Loucy (cell line): ENCODE measurements around the gene DYNC1I2.

Experiments used
- H2AFZ ChIP-seq: fragments of 200-600 bp; sonication (generic); 2 replicates; pipeline ENCODE4 v1.6.0; 2016; ENCODE audit warnings: antibody characterized with exemption, mild to moderate bottlenecking, low read length, moderate library complexity
- H3F3A ChIP-seq: fragments of 200-600 bp; 2 replicates; pipeline ENCODE4 v1.6.0; 2016; ENCODE audit warnings: antibody characterized with exemption, low read depth, mild to moderate bottlenecking
- H3K27me3 ChIP-seq: fragments of 200-600 bp; sonication (generic); 2 replicates; pipeline ENCODE4 v1.6.1; 2014; ENCODE audit warnings: low read length, mild to moderate bottlenecking; ENCODE audit not compliant: insufficient read depth, poor library complexity, severe bottlenecking
- H3K36me3 ChIP-seq: fragments of 200-600 bp; sonication (generic); 2 replicates; pipeline ENCODE4 v1.6.1; 2016; ENCODE audit warnings: low read length; ENCODE audit not compliant: insufficient read depth
- H3K4me1 ChIP-seq: fragments of 200-600 bp; sonication (generic); 2 replicates; pipeline ENCODE4 v1.5.1; 2014; ENCODE audit warnings: low read length, mild to moderate bottlenecking; ENCODE audit not compliant: insufficient read depth, poor library complexity, severe bottlenecking
- H3K4me2 ChIP-seq: fragments of 200-600 bp; sonication (generic); 2 replicates; pipeline ENCODE4 v1.6.0; 2014; ENCODE audit warnings: antibody characterized with exemption, low read length, low read depth, mild to moderate bottlenecking; ENCODE audit not compliant: poor library complexity, severe bottlenecking
- H3K4me3 ChIP-seq: fragments of 200-600 bp; sonication (generic); 2 replicates; pipeline ENCODE4 v1.5.1; 2014; ENCODE audit warnings: low read length, mild to moderate bottlenecking, mixed read lengths; ENCODE audit not compliant: poor library complexity, severe bottlenecking
- H3K79me2 ChIP-seq: fragments of 200-600 bp; sonication (generic); 2 replicates; pipeline ENCODE4 v1.6.1; 2014; ENCODE audit warnings: low read length; ENCODE audit not compliant: insufficient read depth
- H3K9ac ChIP-seq: fragments of 200-600 bp; sonication (generic); 2 replicates; pipeline ENCODE4 v1.6.0; 2014; ENCODE audit warnings: mild to moderate bottlenecking, low read depth, low read length, moderate library complexity; ENCODE audit not compliant: poor library complexity, severe bottlenecking
- H3K9me2 ChIP-seq: fragments of 200-600 bp; sonication (generic); replicated peaks from 2 replicates; pipeline ENCODE4 v1.6.1; 2016; ENCODE audit warnings: low read depth, low read length, mixed read lengths
- H3K9me3 ChIP-seq: fragments of 200-600 bp; sonication (generic); 2 replicates; pipeline ENCODE4 v1.6.1; 2014; ENCODE audit warnings: mild to moderate bottlenecking, antibody characterized with exemption, low read length, low read depth; ENCODE audit not compliant: insufficient read depth
- H4K20me1 ChIP-seq: fragments of 200-600 bp; sonication (generic); 2 replicates; pipeline ENCODE4 v1.6.0; 2014; ENCODE audit warnings: antibody characterized with exemption, low read length, mild to moderate bottlenecking; ENCODE audit not compliant: insufficient read depth, poor library complexity, severe bottlenecking
- EZH2phosphoT487 ChIP-seq: fragments of 200-600 bp; IDR thresholded peaks from 2 replicates; pipeline ENCODE4 v1.6.1; 2018; ENCODE audit warnings: antibody characterized with exemption, mild to moderate bottlenecking, moderate library complexity, borderline replicate concordance
- TF ChIP-seq, protein P1 (sequence below): fragments of 200-600 bp; sonication (generic); conservative IDR thresholded peaks from 2 replicates; pipeline ENCODE4 v1.5.1; 2014; ENCODE audit warnings: mild to moderate bottlenecking, antibody characterized with exemption, low read length

The DYNC1I2 gene

DNA sequence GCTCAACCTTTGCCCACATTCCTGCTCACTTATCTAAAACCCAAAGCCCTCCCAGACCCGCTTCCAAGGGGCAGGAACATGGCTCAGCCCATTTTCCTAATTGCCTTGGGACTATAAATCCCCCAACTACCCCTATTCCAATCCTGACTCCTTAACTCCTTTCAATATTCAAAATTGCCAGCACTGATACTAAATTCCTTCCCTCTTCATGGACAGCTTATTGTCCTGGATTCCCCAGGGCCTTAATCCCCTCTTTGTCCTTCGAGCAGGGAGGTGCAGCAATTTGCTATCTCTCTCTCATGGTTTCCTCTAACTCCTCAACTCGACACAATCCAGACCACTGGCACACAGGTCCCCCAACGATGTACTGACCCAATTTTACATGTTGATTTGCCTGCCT is 107.6 kb downstream of the DYNC1I2 start:
- H3K9me3 ChIP-seq = no peaks in the 10 kb centered on the region
- H3K4me1 ChIP-seq = peaks cover 12% of the 10 kb centered on the region
- no peak overlapping the region for H2AFZ ChIP-seq
- no peak overlapping the region for H3K4me3 ChIP-seq
- TF ChIP-seq, protein P1, sequence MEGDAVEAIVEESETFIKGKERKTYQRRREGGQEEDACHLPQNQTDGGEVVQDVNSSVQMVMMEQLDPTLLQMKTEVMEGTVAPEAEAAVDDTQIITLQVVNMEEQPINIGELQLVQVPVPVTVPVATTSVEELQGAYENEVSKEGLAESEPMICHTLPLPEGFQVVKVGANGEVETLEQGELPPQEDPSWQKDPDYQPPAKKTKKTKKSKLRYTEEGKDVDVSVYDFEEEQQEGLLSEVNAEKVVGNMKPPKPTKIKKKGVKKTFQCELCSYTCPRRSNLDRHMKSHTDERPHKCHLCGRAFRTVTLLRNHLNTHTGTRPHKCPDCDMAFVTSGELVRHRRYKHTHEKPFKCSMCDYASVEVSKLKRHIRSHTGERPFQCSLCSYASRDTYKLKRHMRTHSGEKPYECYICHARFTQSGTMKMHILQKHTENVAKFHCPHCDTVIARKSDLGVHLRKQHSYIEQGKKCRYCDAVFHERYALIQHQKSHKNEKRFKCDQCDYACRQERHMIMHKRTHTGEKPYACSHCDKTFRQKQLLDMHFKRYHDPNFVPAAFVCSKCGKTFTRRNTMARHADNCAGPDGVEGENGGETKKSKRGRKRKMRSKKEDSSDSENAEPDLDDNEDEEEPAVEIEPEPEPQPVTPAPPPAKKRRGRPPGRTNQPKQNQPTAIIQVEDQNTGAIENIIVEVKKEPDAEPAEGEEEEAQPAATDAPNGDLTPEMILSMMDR = no peak
- no peak for TF ChIP-seq EZH2phosphoT487
- H3K27me3 ChIP-seq = no peaks in the 10 kb centered on the region
- no peak overlapping the region for H3K9ac ChIP-seq
- no peaks in the 10 kb centered on the region for H3K79me2 ChIP-seq
- H3K4me2 ChIP-seq = no peak overlapping the region
- H3K36me3 ChIP-seq = peaks cover 30% of the 10 kb centered on the region; the same call in 1 of the 2 replicates
- H3K9me2 ChIP-seq = no peaks in the 10 kb centered on the region
- H4K20me1 ChIP-seq = no peaks in the 10 kb centered on the region
- H3F3A ChIP-seq = no peaks in the 10 kb centered on the region
